GM12875 (cell line): Measurements from ENCODE around the gene IQSEC1.

Experiments
- H3K4me3 ChIP-seq: one replicate; pipeline ENCODE4 v1.5.1; 2011; ENCODE audit warnings: low read depth, low read length, control low read depth
- TF ChIP-seq, protein P1 (sequence below): IDR thresholded peaks from 2 replicates; pipeline ENCODE4 v1.5.1; 2011; ENCODE audit warnings: low read depth, mild to moderate bottlenecking, control low read depth, inconsistent platforms, low read length, moderate library complexity, borderline replicate concordance; ENCODE audit not compliant: insufficient read depth

Gene IQSEC1

DNA sequence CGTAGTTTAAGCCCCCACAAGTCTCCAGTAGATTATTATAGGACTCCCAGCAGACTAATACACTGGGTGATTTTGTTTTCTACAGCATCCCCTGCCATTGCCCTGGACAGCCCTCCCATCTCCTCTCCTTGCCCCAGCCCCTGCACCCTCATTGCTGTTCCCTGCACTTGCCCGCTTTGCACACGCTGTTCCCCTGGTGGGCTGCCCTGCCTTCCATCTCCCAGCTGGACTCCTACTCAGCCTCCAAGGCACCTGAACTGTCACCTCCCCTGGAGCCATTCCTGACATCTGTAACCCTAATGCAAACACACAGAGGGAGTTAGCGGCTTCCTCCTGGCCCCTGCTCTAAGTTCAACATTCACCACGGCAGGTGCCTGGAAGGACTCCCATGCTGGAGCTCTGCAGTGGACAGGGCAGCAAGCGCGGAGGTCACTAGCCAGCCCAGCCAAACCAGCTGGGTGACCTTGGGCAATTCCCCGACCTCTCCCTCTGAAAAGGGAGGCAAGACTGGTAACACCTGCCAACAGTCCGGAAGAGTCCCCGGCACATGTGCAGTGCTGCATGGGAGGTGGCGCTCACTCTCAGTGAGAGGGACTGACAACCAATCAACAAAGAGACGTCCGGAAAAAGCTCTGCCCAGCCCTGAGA, 38.8 kb upstream of the IQSEC1 start:
- TF ChIP-seq, protein P1, sequence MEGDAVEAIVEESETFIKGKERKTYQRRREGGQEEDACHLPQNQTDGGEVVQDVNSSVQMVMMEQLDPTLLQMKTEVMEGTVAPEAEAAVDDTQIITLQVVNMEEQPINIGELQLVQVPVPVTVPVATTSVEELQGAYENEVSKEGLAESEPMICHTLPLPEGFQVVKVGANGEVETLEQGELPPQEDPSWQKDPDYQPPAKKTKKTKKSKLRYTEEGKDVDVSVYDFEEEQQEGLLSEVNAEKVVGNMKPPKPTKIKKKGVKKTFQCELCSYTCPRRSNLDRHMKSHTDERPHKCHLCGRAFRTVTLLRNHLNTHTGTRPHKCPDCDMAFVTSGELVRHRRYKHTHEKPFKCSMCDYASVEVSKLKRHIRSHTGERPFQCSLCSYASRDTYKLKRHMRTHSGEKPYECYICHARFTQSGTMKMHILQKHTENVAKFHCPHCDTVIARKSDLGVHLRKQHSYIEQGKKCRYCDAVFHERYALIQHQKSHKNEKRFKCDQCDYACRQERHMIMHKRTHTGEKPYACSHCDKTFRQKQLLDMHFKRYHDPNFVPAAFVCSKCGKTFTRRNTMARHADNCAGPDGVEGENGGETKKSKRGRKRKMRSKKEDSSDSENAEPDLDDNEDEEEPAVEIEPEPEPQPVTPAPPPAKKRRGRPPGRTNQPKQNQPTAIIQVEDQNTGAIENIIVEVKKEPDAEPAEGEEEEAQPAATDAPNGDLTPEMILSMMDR: no peak
- no peak overlapping the region for H3K4me3 ChIP-seq

DNA sequence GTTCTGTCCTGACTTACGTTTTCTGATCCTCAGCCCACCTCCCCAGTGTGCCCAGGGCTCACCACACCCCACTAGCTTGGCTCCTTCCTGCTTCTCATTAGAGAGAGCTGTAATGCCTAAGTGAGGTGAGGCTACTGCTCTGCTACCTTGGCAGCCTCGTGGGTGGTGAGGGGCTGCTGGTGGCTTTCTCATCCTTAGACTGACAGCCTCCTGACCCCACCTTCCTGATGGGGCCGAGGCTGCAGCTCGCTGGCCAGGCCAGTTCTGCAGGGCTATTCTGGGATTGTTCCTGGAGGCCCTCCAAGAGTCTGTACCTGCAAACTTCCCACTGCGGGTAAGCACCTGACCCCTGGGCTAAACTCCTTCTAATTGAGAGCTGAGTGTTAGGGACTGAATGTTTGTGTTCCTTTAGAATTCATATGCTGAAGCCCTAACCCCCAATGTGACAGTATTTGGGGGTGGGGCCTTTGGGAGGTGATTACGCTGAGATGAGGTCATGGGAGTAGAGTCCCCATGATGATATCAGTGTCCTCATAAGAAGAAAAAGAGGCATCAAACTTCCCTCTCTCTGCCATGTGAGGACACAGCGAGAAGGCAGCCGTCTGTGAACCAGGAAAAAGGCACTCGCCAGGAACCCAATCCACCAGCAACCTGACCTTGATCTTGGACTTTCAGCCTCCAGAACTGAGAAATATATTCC, 38.1 kb upstream of the IQSEC1 start:
- no peak overlapping the region for H3K4me3 ChIP-seq
- TF ChIP-seq, protein P1: no peak

DNA sequence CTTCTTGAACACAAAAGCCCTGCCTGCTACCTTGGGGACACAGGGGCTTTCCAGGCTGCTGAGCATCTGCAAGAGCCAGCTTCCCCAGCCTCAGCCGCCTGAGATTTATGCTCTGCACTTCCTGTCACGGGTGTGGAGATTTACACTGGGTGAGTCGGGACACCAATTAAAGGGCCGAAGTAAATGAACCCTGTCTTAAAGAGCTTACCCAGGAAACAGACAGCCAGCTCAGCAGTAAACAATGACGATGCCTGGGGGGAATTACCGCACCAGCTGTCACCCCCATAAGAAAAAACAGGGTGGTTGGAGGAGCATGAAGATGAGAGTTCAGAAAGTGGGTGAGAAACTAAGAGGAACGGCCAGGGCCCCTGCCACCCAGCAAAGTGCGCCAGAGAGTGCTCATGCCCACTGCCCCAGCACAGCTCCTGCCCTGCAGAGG, 37.5 kb upstream of the IQSEC1 start:
- no peak overlapping the region for H3K4me3 ChIP-seq
- TF ChIP-seq, protein P1: no peak

DNA sequence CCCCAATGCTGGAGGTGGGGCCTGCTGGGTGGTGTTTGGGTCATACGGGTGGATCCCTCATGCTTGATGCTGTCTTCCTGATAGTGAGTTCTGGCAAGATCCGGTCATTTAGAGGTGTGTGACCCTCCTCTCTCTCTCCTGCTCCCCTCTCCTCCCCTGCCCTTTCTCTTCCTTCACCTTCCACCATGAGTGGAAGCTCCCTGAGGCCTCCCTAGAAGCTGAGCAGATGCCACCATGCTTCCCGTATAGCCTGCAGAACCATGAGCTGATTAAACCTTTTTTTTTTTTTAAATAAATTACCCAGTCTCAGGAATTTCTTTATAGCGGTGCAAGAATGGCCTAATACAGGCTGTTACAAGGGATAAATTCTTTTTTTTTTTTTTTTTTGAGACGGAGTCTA, 36.3 kb upstream of the IQSEC1 start:
- TF ChIP-seq, protein P1: no peak
- H3K4me3 ChIP-seq: no peak overlapping the region

DNA sequence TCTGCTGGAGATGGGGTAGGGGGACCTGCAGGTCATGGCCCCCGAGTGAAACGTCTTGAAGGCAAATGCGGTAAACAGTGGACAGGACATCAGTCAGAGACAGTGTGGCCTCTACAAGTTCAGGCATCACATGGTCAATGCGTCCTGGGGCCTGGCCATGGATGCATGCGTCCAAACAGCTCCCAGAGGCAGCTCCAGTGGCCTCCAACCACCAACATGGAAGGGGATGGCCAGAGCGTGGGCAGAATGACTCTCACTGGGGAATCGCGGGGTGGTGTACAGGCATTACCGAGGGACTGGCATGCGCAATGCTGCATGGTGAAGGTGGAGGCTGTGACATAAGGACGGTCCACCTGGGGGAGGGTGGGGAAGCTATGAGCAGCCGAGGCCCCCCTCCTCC, 35.6 kb upstream of the IQSEC1 start:
- H3K4me3 ChIP-seq: no peak overlapping the region
- TF ChIP-seq, protein P1: no peak

DNA sequence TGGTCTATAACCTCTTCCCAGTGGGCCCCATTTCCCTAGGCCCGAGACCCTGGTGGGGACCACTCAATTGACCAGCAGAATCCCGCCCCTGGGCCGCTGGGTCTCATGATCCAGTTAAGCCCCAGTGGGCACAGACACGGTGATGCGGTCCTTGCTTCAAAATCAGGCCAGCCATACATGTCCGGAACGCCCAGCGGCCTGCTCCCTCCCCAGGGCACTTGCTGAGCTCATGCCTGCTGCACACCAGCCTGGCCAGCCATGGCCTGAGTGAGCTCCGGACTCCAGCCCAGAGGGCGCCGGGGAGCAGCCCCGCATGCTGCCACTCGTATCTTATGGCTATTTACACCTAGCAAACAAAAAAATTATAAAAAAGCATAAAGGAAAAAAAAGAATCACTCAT, 34.4 kb upstream of the IQSEC1 start:
- H3K4me3 ChIP-seq: no peak overlapping the region
- TF ChIP-seq, protein P1: no peak
